SK-N-SH treated with all-trans-retinoic acid at 6 μM for 48 hours (cell line): Measurements from ENCODE around the gene ZBTB32.

Experiments
- PPARA ChIP-seq: fragments of 250-450 bp; sonication (Bioruptor Pico); IDR thresholded peaks from 2 replicates; pipeline ENCODE4 v1.5.0; 2020; ENCODE audit warnings: mild to moderate bottlenecking, borderline replicate concordance
- TF ChIP-seq, protein P1 (sequence below): fragments of 250-450 bp; sonication (Bioruptor Pico); IDR thresholded peaks from 2 replicates; pipeline ENCODE4 v1.5.1; 2021; ENCODE audit warnings: mild to moderate bottlenecking, moderate library complexity

DNA sequence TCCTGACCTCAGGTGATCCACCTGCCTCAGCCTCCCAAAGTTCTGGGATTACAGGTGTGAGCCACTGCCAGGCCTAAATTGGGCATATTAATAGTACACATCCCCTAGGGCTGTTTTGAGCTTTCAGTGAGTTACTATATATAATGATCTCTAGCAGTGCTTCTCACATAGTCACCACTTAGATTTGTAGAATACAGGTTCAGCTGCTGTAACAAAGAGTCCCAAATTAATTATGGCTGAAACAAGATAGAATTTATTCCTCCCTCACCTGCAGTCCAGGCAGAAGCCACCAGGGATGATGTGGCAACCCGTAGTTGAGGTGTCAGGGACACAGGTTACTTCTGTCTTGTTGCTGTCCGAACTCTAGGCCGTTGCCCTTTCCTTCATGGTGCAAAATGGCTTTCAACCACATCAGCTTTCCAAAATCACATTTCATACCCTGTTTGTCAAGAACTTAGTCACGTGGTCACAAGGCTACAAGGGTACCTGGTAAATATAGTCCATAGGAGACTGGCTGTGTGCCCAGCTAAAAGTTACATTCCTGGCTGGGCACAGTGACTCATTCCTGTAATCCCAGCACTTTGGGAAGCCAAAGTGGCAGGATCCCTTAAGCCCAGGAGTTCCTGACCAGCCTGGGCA lies 56.5 kb downstream of the ZBTB32 start:
- TF ChIP-seq, protein P1, sequence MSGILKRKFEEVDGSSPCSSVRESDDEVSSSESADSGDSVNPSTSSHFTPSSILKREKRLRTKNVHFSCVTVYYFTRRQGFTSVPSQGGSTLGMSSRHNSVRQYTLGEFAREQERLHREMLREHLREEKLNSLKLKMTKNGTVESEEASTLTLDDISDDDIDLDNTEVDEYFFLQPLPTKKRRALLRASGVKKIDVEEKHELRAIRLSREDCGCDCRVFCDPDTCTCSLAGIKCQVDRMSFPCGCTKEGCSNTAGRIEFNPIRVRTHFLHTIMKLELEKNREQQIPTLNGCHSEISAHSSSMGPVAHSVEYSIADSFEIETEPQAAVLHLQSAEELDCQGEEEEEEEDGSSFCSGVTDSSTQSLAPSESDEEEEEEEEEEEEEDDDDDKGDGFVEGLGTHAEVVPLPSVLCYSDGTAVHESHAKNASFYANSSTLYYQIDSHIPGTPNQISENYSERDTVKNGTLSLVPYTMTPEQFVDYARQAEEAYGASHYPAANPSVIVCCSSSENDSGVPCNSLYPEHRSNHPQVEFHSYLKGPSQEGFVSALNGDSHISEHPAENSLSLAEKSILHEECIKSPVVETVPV (CRISPR knock-in tag), result no peak
- no peak for TF ChIP-seq PPARA (CRISPR knock-in tag)
